ENCODE results near the gene ZFPM1.
"Not testable (repeated sequence)": the region's sequence is repeated elsewhere in the genome, so short reads cannot be mapped to it uniquely, and the experiment has no call there.

The ZFPM1 gene

DNA sequence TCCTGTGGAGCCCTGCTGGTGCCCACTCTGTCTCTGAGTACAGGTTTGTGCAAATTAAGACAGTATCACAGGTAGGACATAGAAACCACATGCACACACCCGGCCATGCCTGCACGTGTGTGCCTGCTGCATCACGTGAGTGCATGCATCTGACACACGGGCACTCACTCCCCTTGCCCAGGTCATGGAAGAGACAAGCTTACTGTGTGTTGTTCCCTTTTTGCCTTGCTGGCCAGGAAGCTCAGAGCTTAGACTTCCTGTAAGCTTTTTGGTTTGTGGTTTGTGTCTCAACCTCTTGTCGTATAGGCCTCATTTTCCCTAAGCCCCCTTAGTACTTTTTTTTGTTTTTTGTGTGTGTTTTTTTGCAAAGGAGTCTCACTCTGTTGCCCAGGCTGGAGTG is 45.3 kb upstream of the ZFPM1 start:
- no peak for DNase-seq (ENCODE audit: low read depth)
- no peak overlapping the region for H3K4me3 ChIP-seq (ENCODE audit: control insufficient read depth, low read depth, low read length)
- TF ChIP-seq CTCF (conservative IDR thresholded peaks at IDR 0.05; ENCODE audit: control insufficient read depth, insufficient read depth, low read depth, low read length): no peak

DNA sequence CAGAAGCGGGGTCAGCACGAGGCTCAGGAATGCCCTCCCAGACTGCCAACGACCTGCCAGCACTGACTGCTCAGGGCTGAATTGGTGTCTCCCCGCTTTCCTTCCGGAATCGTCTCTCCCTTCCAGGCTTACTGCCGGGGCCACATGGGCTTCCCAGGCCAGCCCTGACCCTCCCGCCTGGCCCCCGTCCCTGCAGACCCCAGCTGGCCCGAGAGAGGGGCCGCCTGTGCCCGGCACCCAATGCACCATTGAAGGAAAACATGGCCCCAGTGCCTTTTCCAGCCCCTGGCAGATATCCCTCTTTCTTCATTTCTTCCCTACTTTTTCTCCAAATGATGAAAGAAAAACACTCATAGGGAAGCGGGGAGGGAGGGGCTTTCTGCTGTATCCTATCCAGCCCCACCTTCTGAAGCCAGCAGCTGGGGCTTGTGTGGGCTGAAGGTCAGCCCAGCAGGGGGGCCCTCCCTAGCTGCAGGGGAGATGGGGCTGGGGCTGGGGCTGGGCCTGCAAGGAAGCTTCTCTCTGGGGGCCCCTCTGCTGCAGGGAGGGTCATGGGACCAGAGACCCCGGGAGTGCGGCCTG is 44.4 kb upstream of the ZFPM1 start:
- no peak overlapping the region for H3K4me3 ChIP-seq (ENCODE audit: control insufficient read depth, low read depth, low read length)
- no peak for DNase-seq (ENCODE audit: low read depth)
- no peak for TF ChIP-seq CTCF (conservative IDR thresholded peaks at IDR 0.05; ENCODE audit: control insufficient read depth, insufficient read depth, low read depth, low read length)

- TF ChIP-seq CTCF (conservative IDR thresholded peaks at IDR 0.05; ENCODE audit: control insufficient read depth, insufficient read depth, low read depth, low read length): no peak
- DNase-seq (ENCODE audit: low read depth): no peak
- H3K4me3 ChIP-seq (ENCODE audit: control insufficient read depth, low read depth, low read length): no peak overlapping the region
Measured at GRCh38 chr16:88409296-88410065, 43.6 kb upstream of the ZFPM1 start.

DNA sequence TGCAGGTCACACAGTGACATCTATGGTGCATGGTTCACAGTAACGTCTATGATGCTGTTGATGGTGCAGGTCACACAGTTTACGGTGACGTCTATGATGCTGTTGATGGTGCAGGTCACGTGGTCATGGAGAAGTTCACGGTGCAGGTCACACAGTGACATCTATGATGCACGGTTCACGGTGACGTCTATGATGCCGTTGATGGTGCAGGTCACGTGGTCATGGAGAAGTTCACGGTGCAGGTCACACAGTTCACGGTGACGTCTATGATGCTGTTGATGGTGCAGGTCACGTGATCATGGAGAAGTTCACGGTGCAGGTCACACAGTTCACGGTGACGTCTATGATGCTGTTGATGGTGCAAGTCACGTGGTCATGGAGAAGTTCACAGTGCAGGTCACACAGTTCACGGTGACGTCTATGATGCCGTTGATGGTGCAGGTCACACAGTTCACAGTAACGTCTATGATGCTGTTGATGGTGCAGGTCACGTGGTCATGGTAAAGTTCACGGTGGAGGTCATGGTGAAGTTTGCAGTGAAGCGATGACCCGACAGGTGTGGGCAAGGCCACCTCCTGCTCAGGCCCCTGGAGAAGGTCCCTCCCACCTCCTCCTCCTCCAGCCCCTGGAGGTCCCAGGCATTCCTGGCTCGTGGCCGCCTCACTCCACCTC is 42.6 kb upstream of the ZFPM1 start:
- DNase-seq (ENCODE audit: low read depth); H3K4me3 ChIP-seq (ENCODE audit: control insufficient read depth, low read depth, low read length): not testable (repeated sequence)

GRCh38 chr16:88411951-88412576 is 41.0 kb upstream of the ZFPM1 start:
- H3K4me3 ChIP-seq (ENCODE audit: control insufficient read depth, low read depth, low read length): no peak overlapping the region
- DNase-seq (ENCODE audit: low read depth): no peak
- no peak for TF ChIP-seq CTCF (conservative IDR thresholded peaks at IDR 0.05; ENCODE audit: control insufficient read depth, insufficient read depth, low read depth, low read length)

- no peak for DNase-seq (ENCODE audit: low read depth)
- no peak overlapping the region for H3K4me3 ChIP-seq (ENCODE audit: control insufficient read depth, low read depth, low read length)
- TF ChIP-seq CTCF (conservative IDR thresholded peaks at IDR 0.05; ENCODE audit: control insufficient read depth, insufficient read depth, low read depth, low read length): no peak
Measured at GRCh38 chr16:88412766-88413165, 40.3 kb upstream of the ZFPM1 start.

GRCh38 chr16:88413231-88413630 is 39.8 kb upstream of the ZFPM1 start:
- TF ChIP-seq CTCF (conservative IDR thresholded peaks at IDR 0.05; ENCODE audit: control insufficient read depth, insufficient read depth, low read depth, low read length): no peak
- DNase-seq (ENCODE audit: low read depth): no peak

More at GRCh38 chr16:88413231-88413630, 39.8 kb upstream of the ZFPM1 start:
- H3K4me3 ChIP-seq (ENCODE audit: control insufficient read depth, low read depth, low read length): no peak overlapping the region

Measured in fibroblast of mammary gland (primary cell).